Measurements from ENCODE around the gene EXOC4. TPM values are rescaled to one million over a fixed set of nuclear protein-coding genes. Genes with fewer than 3 reads are reported as not detected.

The EXOC4 gene
- total RNA-seq, 1 donor from 2014 or later = 94.0 TPM

DNA sequence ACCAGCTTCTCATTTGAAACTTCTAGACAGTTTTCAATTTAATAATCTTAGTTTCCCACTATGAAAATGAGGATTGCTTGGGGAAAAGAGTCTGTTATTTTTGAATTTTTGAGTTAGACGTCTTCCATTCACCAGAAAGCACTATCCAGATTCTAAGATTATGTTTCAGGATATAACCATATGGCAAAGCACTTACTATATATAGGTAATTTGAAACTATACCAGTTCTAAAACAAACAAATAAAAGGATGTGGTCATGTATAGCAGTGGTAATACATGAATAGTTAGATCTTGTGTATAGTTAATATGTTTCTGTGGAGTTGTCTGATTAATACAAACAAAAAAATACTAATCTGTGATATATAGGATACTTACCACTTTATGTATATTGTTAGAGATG is 320.0 kb downstream of the EXOC4 start:
- no peak for DNase-seq (ENCODE audit: low spot score)
- Mint-ChIP-seq H3K27ac (ENCODE audit: unreplicated experiment) (no peak overlapping the region), H3K4me3 (ENCODE audit: unreplicated experiment) (no peak overlapping the region), H3K27me3 (ENCODE audit: unreplicated experiment) (no peaks in the 10 kb centered on the region), H3K36me3 (ENCODE audit: low read depth, unreplicated experiment) (no peaks in the 10 kb centered on the region), H3K9me3 (ENCODE audit: unreplicated experiment) (no peaks in the 10 kb centered on the region), H3K4me1 (ENCODE audit: unreplicated experiment) (no peaks in the 10 kb centered on the region)
- TF ChIP-seq, protein P1, sequence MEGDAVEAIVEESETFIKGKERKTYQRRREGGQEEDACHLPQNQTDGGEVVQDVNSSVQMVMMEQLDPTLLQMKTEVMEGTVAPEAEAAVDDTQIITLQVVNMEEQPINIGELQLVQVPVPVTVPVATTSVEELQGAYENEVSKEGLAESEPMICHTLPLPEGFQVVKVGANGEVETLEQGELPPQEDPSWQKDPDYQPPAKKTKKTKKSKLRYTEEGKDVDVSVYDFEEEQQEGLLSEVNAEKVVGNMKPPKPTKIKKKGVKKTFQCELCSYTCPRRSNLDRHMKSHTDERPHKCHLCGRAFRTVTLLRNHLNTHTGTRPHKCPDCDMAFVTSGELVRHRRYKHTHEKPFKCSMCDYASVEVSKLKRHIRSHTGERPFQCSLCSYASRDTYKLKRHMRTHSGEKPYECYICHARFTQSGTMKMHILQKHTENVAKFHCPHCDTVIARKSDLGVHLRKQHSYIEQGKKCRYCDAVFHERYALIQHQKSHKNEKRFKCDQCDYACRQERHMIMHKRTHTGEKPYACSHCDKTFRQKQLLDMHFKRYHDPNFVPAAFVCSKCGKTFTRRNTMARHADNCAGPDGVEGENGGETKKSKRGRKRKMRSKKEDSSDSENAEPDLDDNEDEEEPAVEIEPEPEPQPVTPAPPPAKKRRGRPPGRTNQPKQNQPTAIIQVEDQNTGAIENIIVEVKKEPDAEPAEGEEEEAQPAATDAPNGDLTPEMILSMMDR (IDR thresholded peaks at IDR 0.05; ENCODE audit: unreplicated experiment) = no peak

GRCh38 chr7:133573554-133574265 is 320.8 kb downstream of the EXOC4 start:
- Mint-ChIP-seq H3K27me3 (ENCODE audit: unreplicated experiment) (no peaks in the 10 kb centered on the region), H3K36me3 (ENCODE audit: low read depth, unreplicated experiment) (no peaks in the 10 kb centered on the region), H3K4me1 (ENCODE audit: unreplicated experiment) (no peaks in the 10 kb centered on the region), H3K27ac (ENCODE audit: unreplicated experiment) (no peak overlapping the region), H3K9me3 (ENCODE audit: unreplicated experiment) (no peaks in the 10 kb centered on the region), H3K4me3 (ENCODE audit: unreplicated experiment) (no peak overlapping the region)
- DNase-seq (ENCODE audit: low spot score) = no peak
- TF ChIP-seq, protein P1 (IDR thresholded peaks at IDR 0.05; ENCODE audit: unreplicated experiment) = no peak

- no peaks in the 10 kb centered on the region for H3K4me1 Mint-ChIP-seq (ENCODE audit: unreplicated experiment)
- DNase-seq (ENCODE audit: low spot score) = no peak
- H3K4me3 Mint-ChIP-seq (ENCODE audit: unreplicated experiment) = no peak overlapping the region
- no peaks in the 10 kb centered on the region for H3K27me3 Mint-ChIP-seq (ENCODE audit: unreplicated experiment)
- H3K9me3 Mint-ChIP-seq (ENCODE audit: unreplicated experiment) = no peaks in the 10 kb centered on the region
- H3K36me3 Mint-ChIP-seq (ENCODE audit: low read depth, unreplicated experiment) = no peaks in the 10 kb centered on the region
- no peak overlapping the region for H3K27ac Mint-ChIP-seq (ENCODE audit: unreplicated experiment)
- TF ChIP-seq, protein P1 (IDR thresholded peaks at IDR 0.05; ENCODE audit: unreplicated experiment) = no peak
Measured at GRCh38 chr7:133575726-133576440, 323.0 kb downstream of the EXOC4 start.

DNA sequence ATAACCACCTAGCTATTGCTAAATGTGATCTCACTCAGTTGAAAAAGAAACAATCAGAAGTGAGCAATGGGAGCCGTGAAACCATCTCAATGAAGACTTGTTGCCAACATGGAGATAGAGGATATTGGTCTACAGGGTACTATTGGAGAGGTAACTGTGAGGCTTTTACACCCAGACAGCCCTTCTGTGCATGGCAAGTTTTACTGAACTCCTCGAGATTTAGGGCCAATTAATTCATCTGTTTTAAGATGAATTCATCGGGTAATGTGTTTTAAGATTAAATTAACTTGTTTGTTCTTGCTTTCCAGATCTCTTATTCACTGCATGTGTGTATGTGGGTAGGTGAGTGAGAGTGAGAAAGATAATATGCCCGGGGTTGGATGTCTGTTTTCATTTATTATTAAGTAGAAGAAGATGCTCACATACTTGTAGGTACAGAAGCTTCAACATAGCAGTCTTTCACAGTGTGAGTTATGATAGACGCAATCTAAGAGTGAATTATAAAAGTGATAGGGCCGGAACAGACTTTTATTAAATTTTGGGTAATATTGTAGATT is 323.8 kb downstream of the EXOC4 start:
- no peak overlapping the region for H3K27ac Mint-ChIP-seq (ENCODE audit: unreplicated experiment)
- H3K4me3 Mint-ChIP-seq (ENCODE audit: unreplicated experiment) = no peak overlapping the region

More for the DNA sequence above, 323.8 kb downstream of the EXOC4 start:
- Mint-ChIP-seq H3K4me1 (ENCODE audit: unreplicated experiment) (no peaks in the 10 kb centered on the region), H3K36me3 (ENCODE audit: low read depth, unreplicated experiment) (no peaks in the 10 kb centered on the region), H3K9me3 (ENCODE audit: unreplicated experiment) (no peaks in the 10 kb centered on the region), H3K27me3 (ENCODE audit: unreplicated experiment) (no peaks in the 10 kb centered on the region)
- TF ChIP-seq, protein P1 (IDR thresholded peaks at IDR 0.05; ENCODE audit: unreplicated experiment) = no peak
- no peak for DNase-seq (ENCODE audit: low spot score)
